Epidermal melanocyte (primary cell): ENCODE data around the gene FARSA.
"Not testable (repeated sequence)": the region's sequence is repeated elsewhere in the genome, so short reads cannot be mapped to it uniquely, and the experiment has no call there.

ENCODE experiments used
- DNase-seq: peaks from one replicate; pipeline ENCODE4 v3.0.0; 2011; ENCODE audit warnings: low spot score; ENCODE audit not compliant: insufficient read length

Gene FARSA

GRCh38 chr19:12890787-12891552 is 42.5 kb downstream of the FARSA start, which contains the start of gene GCDH:
GCDH (plus strand) TSS chr19:12891160; CDS start chr19:12891305, 145 bp downstream.
- peak; percentile 100 for DNase-seq

DNA sequence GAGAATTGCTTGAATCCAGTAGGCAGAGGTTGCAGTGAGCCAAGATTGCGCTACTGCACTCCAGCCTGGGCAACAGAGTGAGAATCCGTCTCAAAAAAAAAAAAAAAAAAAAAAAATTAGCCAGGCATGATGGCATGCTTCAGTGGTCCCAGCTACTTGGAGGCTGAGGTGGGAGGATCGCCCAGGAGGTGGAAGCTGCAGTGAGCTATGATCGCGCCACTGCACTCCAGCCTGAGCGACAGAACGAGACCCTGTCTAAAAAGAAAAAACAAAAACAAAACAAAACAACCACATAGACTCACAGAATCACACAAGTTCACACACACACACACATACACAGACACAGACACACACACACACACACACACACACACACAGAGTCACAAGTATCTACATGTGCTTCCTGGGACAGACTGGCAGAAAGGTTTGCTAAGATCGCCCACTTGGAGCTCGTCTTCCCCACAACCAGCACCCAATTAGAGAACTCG is 43.2 kb downstream of the FARSA start:
- DNase-seq = not testable (repeated sequence)

DNA sequence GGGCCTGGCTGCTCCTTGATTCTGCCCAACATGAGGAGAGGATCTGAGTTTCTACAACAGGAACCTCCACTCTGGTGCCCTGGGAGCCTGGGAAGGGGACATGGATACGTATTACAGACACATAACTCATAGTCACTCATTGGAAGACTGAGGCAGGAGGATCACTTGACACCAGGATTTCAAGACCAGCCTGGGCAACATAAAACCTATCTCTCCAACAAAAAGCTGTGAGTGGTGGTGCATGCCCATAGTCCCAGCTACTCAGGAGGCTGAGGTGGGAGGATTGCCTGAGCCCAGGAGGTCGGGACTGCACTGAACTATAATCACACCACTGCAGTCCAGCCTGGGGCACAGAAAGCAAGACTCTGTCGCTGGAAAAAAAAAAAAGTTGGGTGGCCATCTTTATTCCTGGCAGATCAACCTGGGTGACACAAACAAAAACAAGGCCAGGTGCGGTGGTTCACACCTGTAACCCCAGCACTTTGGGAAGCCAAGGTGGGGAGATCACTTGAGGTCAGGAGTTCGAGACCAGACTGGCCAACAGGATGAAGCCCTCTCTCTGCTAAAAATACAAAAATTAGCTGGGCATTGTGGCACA is 45.4 kb downstream of the FARSA start:
- no peak for DNase-seq

- no peak for DNase-seq
Observed at GRCh38 chr19:12886969-12887747, 46.4 kb downstream of the FARSA start, which contains the start of gene KLF1. KLF1 (minus strand) TSS chr19:12887201; CDS start chr19:12887140, 61 bp downstream.

DNA sequence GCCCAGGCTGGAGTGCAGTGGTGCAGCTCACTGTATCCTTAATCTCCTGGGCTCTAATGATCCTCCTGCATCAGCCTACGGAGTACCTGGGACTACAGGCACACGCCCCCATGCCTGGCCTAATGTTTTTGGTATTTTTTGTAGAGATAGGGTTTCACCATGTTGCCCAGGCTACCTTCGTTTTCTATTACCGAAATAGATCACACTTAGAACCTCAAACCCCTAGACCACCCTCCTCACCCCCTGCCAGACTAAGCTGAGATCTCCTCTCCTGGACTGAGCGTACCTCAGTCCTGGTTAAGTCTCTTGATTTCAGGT is 46.9 kb downstream of the FARSA start:
- DNase-seq = no peak

GRCh38 chr19:12885749-12886650 is 47.5 kb downstream of the FARSA start:
- DNase-seq = no peak

DNA sequence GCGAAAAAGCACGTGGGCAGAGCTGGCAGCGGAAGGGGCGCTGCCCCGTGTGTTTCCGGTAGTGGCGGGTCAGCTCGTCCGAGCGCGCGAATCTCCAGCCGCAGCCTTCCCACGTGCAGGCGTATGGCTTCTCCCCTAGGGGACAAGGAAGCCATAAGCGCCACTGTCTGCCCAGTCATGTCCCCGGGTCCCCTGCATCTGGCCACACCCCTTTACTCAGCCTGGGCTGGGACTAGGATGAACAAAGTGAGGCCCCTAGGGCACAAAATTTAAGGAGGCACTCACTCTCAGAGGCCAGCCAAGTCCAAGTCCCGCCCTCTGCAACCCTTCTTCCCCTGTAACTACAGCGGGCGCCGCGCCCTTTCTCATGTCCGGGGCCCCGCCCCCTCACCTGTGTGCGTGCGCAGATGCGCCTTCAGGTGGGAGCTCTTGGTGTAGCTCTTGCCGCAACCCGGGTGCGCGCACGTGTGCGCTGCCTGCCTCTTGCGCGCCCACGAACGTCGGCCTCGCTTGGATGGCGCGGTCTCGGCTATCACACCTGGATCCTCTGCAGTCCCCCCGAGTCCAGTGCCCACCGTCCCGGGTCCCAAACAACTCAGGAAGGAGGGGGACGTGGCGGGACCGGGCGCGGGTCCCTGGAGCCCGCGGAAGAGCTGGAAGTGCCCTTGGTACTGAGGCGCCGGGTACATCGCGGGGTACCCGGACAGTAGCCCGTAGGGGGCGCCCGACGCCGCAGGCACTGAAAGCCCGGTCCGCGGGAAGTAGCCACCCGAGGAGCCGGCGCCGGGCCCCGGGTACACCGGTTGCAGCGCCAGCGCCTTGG is 48.4 kb downstream of the FARSA start:
- DNase-seq = no peak

- DNase-seq = no peak
Observed at GRCh38 chr19:12884627-12884925, 48.9 kb downstream of the FARSA start.

- no peak for DNase-seq
Observed at GRCh38 chr19:12884202-12884601, 49.3 kb downstream of the FARSA start.

GRCh38 chr19:12882589-12882988 is 50.9 kb downstream of the FARSA start:
- no peak for DNase-seq

DNA sequence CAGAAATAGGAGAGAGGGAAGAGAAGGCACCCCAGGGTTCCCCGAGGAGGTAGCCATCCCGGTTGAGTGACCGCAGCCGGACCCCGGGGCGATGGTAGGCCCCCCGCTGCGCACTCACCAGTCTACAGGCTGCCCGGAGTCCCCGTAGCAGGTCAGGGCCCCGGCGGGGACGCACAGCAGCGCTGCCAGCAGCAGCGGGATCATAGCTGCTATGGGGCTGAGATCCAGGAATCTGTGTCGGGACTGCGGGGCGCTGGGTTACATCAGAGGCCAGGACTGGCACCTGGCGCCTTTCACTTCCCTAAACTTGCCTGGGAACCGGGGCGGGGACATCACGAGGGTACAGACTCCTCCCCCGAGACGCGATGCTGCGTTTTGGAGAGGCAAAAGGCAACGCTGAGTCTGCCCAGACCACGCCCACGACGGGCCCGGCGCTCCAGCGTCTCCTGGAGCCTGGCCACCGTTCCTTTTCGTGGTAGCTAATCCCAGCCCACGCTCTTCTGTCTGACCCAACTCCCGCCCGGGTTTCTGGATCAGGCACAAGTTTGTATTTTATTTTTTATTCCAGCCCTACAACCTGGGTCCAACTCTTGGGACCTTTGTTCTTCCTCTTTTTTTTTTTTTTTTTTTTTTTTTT is 52.2 kb downstream of the FARSA start, which contains the start of gene DNASE2:
Gene DNASE2, minus strand, starts transcription at position 278 of the 637 bp plus-strand sequence. Its CDS starts 74 bp downstream, at position 204.
- DNase-seq = peak; percentile 99

- DNase-seq = peak; percentile 24
Observed at GRCh38 chr19:12880551-12881171, 52.9 kb downstream of the FARSA start.

GRCh38 chr19:12875086-12875485 is 58.4 kb downstream of the FARSA start:
- DNase-seq = no peak

GRCh38 chr19:12873891-12874745 is 59.4 kb downstream of the FARSA start:
- no peak for DNase-seq

DNA sequence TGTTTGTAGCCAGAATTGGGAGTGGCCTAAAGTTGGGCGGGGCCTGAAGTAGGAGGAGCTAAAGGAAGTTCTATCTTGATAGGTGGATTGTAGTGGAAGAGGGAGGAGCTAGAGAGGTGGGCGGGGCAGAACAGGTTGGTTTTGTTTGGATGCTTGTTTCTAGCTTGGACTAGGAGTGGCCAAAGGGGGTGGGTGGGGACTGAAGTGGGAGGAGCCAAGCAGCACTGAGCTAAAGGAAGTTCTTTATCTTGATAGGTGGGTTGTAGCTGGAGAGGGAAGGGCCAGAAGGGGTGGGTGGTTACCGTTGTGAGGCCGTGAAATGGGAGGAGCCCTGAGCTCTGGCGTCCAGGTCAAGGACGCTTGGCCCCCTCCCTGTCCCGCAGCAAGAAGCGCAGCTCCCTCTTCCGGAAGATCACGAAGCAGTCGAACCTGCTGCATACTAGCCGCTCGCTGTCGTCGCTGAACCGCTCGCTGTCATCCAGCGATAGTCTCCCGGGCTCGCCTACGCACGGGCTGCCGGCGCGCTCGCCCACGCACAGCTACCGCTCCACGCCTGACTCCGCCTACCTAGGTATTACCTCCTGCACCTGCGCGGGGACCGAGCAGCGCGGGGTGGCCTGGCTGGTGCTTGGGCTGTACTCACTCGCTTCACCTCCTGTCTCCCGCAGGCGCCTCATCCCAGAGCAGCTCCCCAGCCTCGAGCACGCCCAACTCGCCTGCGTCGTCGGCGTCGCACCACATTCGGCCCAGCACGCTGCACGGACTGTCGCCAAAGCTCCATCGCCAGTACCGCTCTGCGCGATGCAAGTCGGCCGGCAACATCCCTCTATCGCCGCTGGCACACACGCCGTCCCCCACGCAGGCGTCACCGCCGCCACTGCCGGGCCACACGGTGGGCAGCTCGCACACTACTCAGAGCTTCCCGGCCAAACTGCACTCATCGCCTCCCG is 60.3 kb downstream of the FARSA start:
- peak; percentile 43 for DNase-seq
